AG10803 (cell line): ENCODE measurements around the gene AQP6.

ENCODE experiments used
- DNase-seq: peaks from one replicate; pipeline ENCODE4 v3.0.0; 2010; ENCODE audit warnings: low read depth
- H3K4me3 ChIP-seq: 2 replicates; pipeline ENCODE4 v1.5.1; 2011; ENCODE audit warnings: mild to moderate bottlenecking, low read length, control low read depth
- TF ChIP-seq, protein P1 (sequence below): conservative IDR thresholded peaks from 2 replicates; pipeline ENCODE4 v1.5.1; 2011; ENCODE audit warnings: mild to moderate bottlenecking, low read length, control low read depth, inconsistent platforms

The AQP6 gene

GRCh38 chr12:49972641-49973360 lies at the start of gene AQP6:
Gene AQP6, plus strand, starts transcription at chr12:49972947. Its CDS starts 227 bp downstream, at chr12:49973174.
- H3K4me3 ChIP-seq: no peak within 1 kb of the TSS
- TF ChIP-seq, protein P1, sequence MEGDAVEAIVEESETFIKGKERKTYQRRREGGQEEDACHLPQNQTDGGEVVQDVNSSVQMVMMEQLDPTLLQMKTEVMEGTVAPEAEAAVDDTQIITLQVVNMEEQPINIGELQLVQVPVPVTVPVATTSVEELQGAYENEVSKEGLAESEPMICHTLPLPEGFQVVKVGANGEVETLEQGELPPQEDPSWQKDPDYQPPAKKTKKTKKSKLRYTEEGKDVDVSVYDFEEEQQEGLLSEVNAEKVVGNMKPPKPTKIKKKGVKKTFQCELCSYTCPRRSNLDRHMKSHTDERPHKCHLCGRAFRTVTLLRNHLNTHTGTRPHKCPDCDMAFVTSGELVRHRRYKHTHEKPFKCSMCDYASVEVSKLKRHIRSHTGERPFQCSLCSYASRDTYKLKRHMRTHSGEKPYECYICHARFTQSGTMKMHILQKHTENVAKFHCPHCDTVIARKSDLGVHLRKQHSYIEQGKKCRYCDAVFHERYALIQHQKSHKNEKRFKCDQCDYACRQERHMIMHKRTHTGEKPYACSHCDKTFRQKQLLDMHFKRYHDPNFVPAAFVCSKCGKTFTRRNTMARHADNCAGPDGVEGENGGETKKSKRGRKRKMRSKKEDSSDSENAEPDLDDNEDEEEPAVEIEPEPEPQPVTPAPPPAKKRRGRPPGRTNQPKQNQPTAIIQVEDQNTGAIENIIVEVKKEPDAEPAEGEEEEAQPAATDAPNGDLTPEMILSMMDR: no peak
- DNase-seq: no peak

GRCh38 chr12:49923035-49923644 lies 49.6 kb upstream of the AQP6 start:
- no peak for DNase-seq
- TF ChIP-seq, protein P1: no peak
- H3K4me3 ChIP-seq: no peak overlapping the region

- no peak for DNase-seq
- TF ChIP-seq, protein P1: no peak
- H3K4me3 ChIP-seq: no peak overlapping the region
Observed at GRCh38 chr12:49923880-49924556, 48.7 kb upstream of the AQP6 start.

DNA sequence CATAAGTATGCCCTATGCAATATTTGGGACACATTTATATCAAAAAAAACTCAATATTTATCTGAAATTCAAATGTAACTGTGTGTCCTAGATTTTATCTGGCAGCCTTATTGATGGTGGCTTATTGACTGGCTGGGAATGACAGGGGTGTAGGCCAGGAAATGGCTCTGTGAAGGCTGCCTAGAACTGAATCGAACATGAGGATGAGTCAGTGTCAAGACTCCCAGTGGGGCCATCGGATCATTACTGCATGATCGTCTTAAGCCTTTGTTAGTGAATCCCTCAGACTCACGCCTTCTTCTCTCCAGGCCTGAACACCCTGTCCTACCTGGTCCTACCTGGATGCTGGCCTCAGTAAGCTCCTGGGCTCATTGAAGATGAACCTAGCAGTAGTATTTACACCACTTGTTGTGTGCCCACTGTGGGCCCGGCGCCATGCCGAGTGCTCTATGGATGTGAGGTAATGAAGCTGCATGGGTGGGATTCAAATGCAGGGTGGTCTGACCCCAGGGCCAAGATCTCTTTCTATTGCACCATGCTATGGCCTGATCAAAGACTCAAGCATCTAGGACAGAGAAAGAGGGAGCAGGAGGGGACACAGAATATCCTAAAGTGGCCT lies 48.0 kb upstream of the AQP6 start:
- DNase-seq: no peak
- TF ChIP-seq, protein P1: no peak
- no peak overlapping the region for H3K4me3 ChIP-seq

DNA sequence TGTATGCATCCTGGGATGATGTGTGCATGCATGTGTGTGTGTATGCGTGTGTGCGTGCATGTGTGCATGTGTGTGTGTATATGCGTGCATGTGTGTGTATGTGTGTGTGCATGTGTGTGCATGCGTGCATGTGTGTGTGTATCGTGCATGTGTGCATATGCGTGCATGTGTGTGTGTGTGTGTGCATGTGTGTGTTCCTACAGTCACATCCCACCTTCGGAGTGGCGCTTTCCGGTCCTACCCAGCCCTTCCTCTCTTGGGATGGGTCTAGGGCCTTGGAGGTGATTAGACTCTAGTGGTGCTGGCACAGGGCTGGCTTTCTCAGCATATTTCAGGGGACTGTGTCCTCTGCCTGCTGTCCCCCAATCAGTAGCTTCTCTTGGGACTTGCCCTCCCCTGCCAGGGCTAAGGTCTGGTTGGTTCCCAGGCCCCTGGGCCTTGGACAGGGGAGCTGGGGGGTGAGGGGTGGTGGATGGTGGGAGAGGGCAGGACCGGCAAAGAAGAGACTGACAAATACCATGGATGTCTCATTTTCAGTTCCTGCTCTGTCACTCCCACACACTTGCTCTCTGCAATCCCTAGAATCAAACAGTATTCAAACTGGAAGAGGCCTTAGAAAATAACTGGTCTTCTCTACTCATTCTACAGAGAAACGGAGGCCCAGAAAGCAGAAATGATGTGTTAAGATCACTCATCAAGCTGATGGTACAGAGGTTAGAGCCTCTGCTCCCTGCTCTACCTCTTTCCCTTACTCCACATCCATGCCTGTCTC lies 47.1 kb upstream of the AQP6 start:
- no peak for DNase-seq
- no peak overlapping the region for H3K4me3 ChIP-seq
- TF ChIP-seq, protein P1: no peak

- no peak for DNase-seq
- TF ChIP-seq, protein P1: no peak
- H3K4me3 ChIP-seq: no peak overlapping the region
Observed at GRCh38 chr12:49928471-49928870, 44.3 kb upstream of the AQP6 start.
